PFSK-1 (cell line): ENCODE data around the gene ASB10.

Experiments
- FOXP2 ChIP-seq: optimal IDR thresholded peaks from 2 replicates; pipeline ENCODE3; 2011; ENCODE audit warnings: borderline replicate concordance, control low read depth, inconsistent platforms; ENCODE audit not compliant: insufficient read depth; ENCODE audit errors: extremely low read length, extremely low read depth
- POLR2AphosphoS5 ChIP-seq: IDR thresholded peaks from 2 replicates; pipeline ENCODE4 v1.6.1; 2012; ENCODE audit warnings: low read depth, mild to moderate bottlenecking, control low read depth, low read length, moderate library complexity
- REST ChIP-seq, 2 experiments: IDR thresholded peaks; 2 replicates each; pipeline versions ENCODE4 v1.6.1 to v1.8.0; 2011 to 2012; ENCODE audit warnings: low read depth in 2 of 2, low read length in 2 of 2, control low read depth in 1 of 2, inconsistent platforms in 1 of 2, mild to moderate bottlenecking in 1 of 2, moderate library complexity in 1 of 2; ENCODE audit not compliant: insufficient read depth in 1 of 2
- SIN3A ChIP-seq: IDR thresholded peaks from 2 replicates; pipeline ENCODE4 v1.6.1; 2012; ENCODE audit warnings: mild to moderate bottlenecking, low read length, moderate library complexity, borderline replicate concordance; ENCODE audit not compliant: insufficient read depth
- TAF1 ChIP-seq: IDR thresholded peaks from 2 replicates; pipeline ENCODE4 v1.6.1; 2012; ENCODE audit warnings: low read length, control low read depth, borderline replicate concordance; ENCODE audit not compliant: insufficient read depth

ASB10 gene

GRCh38 chr7:151197932-151198331 lies 10.9 kb upstream of the ASB10 start:
- TF ChIP-seq POLR2AphosphoS5 (no peak), FOXP2 (no peak), SIN3A (no peak), REST (IDR thresholded peaks at IDR 0.05; ENCODE audit: insufficient read depth in 1 of 2, low read depth in 2 of 2, low read length in 2 of 2) (no peak), TAF1 (no peak)

DNA sequence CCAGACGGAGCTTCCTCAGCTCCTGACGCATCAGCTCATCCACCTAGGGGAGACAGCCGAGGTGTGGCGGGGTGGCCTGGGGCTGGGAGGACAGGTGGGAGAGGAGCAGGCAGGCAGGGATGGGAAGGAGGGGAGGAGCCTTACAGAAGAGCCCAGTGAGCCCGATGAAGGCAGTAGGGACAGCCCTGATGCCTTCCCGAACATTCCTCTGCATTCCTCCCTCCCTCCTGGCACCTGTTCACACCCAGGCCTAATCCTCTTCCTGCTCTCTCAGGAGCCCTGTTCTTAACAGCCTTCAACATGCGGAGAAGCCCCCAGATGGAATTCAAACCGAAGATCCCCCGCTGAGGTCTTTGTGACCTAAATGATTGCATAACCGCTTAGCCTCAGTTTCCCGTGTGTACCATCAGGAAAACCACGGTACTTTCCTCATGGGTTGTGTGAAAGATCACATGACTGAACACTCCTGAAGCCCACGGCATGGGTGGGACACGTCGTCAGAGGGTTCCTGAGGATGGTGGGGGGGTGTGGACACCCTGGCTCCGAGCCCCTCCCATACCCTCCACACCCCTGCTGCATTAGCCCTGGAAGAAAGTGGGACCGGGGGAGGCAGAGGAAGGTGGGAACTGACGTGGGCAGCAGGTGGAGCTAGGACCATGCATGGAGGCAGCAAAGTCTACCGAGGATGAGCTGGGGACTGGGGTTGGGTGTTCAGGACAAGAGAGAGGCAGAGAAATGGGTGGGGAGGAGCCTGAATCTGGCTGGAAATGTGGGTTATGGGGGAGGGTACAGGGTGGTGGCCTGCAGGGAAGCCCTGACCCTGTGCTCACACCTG lies 8.8 kb upstream of the ASB10 start:
- no peak for TF ChIP-seq SIN3A
- no peak for TF ChIP-seq TAF1
- TF ChIP-seq POLR2AphosphoS5 = no peak
- TF ChIP-seq FOXP2 = no peak
- TF ChIP-seq REST (IDR thresholded peaks at IDR 0.05; ENCODE audit: insufficient read depth in 1 of 2, low read depth in 2 of 2, low read length in 2 of 2) = no peak

GRCh38 chr7:151194188-151194587 lies 7.1 kb upstream of the ASB10 start:
- TF ChIP-seq POLR2AphosphoS5 = no peak
- TF ChIP-seq SIN3A = no peak
- TF ChIP-seq REST (IDR thresholded peaks at IDR 0.05; ENCODE audit: insufficient read depth in 1 of 2, low read depth in 2 of 2, low read length in 2 of 2) = no peak
- TF ChIP-seq FOXP2 = no peak
- no peak for TF ChIP-seq TAF1

DNA sequence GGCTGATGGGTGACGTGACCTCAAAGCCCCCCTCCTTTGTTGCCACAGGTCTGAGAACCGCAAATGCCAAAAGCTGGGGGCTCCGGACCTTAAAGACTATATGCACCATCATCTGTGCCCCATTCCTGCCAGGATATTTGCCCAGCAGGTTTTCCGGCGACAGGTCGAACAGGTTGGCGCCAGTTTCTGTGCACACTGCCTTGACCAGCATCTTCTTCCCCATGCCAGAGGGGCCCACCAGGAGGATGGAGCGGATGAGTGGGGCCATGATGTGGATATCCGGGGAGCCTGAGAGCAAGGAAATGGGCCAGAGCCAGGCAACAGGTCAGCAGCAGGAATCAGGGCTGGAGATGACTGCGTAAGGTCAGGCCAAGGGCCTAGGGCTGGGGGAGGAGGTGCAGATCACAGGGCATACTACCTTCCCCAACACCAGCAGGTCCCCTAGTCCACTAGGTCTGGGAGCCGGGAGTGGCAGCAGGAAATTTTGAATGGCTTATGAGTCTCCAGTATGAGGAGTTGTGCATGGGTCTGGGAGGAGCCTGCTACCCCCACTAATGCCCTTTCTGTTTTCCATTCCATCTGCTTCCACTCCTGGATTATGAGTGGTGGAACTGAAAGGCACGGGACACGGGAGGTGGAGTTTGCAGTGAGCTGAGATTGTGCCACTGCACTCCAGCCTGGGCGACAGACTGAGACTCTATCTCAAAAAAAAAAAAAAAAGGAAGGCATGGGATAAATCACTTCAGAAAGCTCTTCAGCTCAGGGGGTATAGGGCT lies 6.3 kb upstream of the ASB10 start:
- TF ChIP-seq REST (IDR thresholded peaks at IDR 0.05; ENCODE audit: insufficient read depth in 1 of 2, low read depth in 2 of 2, low read length in 2 of 2) (no peak), FOXP2 (no peak)
